Activated naive CD8-positive, alpha-beta T cell treated with anti-CD3 and anti-CD28 coated beads, Interleukin-2, amount 10 ng/mL, durations not matched to agents 7 days and 5 days (primary cell): ENCODE results near the gene NRL. TPM values are rescaled to one million over a fixed set of nuclear protein-coding genes. Genes with fewer than 3 reads are reported as not detected.

Experiments
- ATAC-seq: fragments of 150-1000 bp; cut with Tn5 transposase; one replicate; pipeline ENCODE4 v1.10.0; 2021; ENCODE audit warnings: low read depth, moderate library complexity
- POLR2A ChIA-PET: fragments of 350-600 bp; sonication (Branson Sonifier 250); formaldehyde crosslinking; loops from one replicate; lab custom pipeline; 2021; ENCODE audit warnings: antibody characterized with exemption; lab: Charles Lee
- DNase-seq: peaks from one replicate; pipeline ENCODE4 v3.0.0; 2021
- H3K27ac Mint-ChIP-seq: one replicate; pipeline ENCODE4 v1.8.0; 2022; ENCODE audit warnings: mild to moderate bottlenecking, mixed read lengths
- H3K27me3 Mint-ChIP-seq: one replicate; pipeline ENCODE4 v1.8.0; 2022; ENCODE audit warnings: mild to moderate bottlenecking, moderate library complexity, mixed read lengths
- H3K36me3 Mint-ChIP-seq: one replicate; pipeline ENCODE4 v1.8.0; 2021; ENCODE audit warnings: mild to moderate bottlenecking, mixed read lengths
- H3K4me1 Mint-ChIP-seq: one replicate; pipeline ENCODE4 v1.8.0; 2021; ENCODE audit warnings: mixed read lengths
- H3K4me3 Mint-ChIP-seq: one replicate; pipeline ENCODE4 v1.8.0; 2022; ENCODE audit warnings: mild to moderate bottlenecking, moderate library complexity, mixed read lengths
- H3K9me3 Mint-ChIP-seq: one replicate; pipeline ENCODE4 v1.8.0; 2021; ENCODE audit warnings: mixed read lengths
- total RNA-seq, 2 experiments: library from RNA; stranded (reverse); gene quantifications; one replicate each; pipeline ENCODE4 v1.2.3, GENCODE V29; 2021

The NRL gene
- total RNA-seq, 2 experiments from 2014 or later = 3.3 to 3.4 TPM

DNA sequence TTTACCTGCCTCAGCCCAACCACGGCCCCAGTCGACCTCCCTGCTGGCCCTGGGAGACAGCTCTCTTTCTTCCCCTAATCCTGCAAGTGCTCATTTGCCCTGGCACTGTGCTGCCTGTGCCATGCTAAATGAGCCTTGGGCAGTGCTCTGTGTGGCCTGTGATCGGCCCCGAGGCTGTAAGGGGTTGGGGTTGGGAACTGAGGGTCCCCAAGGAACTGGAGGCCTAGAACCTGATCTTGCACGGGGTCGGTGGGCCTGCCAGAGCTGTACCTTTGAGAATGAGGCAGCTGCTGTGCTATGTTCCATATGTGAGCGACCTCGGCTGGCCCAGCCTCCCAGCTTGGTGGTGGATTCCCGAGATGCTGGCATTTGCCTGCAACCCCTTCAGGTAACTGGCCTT is 35.3 kb upstream of the NRL start:
- Mint-ChIP-seq H3K27ac (no peak overlapping the region), H3K4me1 (peaks cover 37% of the 10 kb centered on the region), H3K36me3 (peaks cover 39% of the 10 kb centered on the region), H3K4me3 (no peak overlapping the region), H3K27me3 (no peaks in the 10 kb centered on the region), H3K9me3 (no peaks in the 10 kb centered on the region)
- POLR2A ChIA-PET = interaction anchor here (0.6 to 14.1 kb wide), 5 partner anchors 9 to 36 kb away, joined by 3 to 347 read pairs (median 6); partner anchors contain the start of genes DCAF11, EMC9, IRF9 and NRL
- ATAC-seq (no peak), DNase-seq (no peak)

DNA sequence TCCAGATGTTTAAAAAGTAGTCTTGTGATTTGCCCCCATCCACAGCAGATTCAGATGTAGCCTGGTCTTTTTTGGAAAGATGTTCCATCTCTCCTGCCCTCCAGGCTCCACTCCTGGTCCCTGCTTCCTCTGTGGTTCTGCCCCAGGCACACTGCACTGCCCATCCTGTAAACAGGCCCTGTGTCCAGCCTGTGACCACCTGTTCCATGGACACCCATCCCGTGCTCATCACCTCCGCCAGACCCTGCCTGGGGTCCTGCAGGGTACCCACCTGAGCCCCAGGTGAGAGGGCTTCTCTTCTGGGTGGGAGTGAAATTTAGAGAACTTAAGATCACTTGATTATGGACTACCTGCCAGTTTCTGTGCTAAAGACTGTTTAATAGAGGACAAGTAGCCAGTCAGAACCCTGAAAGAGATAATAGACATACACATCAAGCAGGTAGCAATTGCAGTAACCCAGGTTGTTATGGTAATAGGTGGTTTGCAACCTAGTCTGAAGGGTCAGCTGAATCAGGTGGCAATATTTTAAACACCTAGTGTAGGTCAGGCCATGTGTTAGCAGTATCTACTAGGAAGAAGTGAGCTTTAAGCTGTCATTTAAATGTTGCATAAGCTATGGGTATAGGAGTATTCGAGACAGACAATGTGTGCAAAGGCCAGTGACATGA is 34.7 kb upstream of the NRL start:
- peak overlapping the region; percentile 94 for H3K4me3 Mint-ChIP-seq
- H3K27me3 Mint-ChIP-seq = no peaks in the 10 kb centered on the region
- DNase-seq (no peak), ATAC-seq (no peak)
- H3K36me3 Mint-ChIP-seq = peaks cover 36% of the 10 kb centered on the region
- no peaks in the 10 kb centered on the region for H3K9me3 Mint-ChIP-seq
- peak overlapping the region; percentile 91 for H3K27ac Mint-ChIP-seq
- H3K4me1 Mint-ChIP-seq = peaks cover 37% of the 10 kb centered on the region
- POLR2A ChIA-PET = interaction anchor here (0.6 to 14.1 kb wide), 8 partner anchors 9 to 54 kb away, joined by 3 to 347 read pairs (median 24); partner anchors contain the start of genes DCAF11, EMC9, IRF9 and NRL

DNA sequence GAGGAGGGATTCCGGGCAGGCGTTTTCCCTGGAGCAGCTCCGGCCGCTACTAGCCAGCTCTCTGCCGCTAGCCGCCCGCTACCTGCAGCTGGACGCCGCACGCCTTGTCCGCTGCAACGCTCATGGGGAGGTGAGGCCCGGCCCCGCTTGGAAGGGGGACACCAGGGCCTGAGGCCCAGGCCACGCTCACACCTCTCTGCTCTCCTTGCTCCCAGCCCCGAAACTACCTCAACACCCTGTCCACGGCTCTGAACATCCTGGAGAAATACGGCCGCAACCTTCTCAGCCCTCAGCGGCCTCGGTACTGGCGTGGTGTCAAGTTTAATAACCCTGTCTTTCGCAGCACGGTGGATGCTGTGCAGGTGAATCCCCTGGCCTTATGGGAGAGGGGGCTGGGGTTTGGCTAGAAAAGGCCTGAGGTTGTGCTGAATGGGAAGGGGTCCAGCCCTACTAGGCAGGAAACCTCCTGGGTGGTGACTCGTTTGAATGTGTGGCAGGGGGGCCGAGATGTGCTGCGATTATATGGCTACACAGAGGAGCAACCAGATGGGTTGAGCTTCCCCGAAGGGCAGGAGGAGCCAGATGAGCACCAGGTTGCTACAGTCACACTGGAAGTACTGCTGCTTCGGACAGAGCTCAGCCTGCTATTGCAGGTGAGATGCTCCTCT is 33.1 kb upstream of the NRL start:
- POLR2A ChIA-PET = interaction anchor here (0.9 to 14.1 kb wide), 15 partner anchors 9 to 123 kb away, joined by 3 to 347 read pairs (median 11); partner anchors contain the start of genes DCAF11, IPO4, IRF9 and MDP1
- Mint-ChIP-seq H3K4me3 (peak overlapping the region; percentile 94), H3K9me3 (no peaks in the 10 kb centered on the region), H3K4me1 (peaks cover 51% of the 10 kb centered on the region), H3K27me3 (no peaks in the 10 kb centered on the region), H3K27ac (peak overlapping the region; percentile 91), H3K36me3 (peaks cover 44% of the 10 kb centered on the region)
- DNase-seq = no peak
- no peak for ATAC-seq

GRCh38 chr14:24146978-24147760 is 32.4 kb upstream of the NRL start, which contains the start of gene RNF31:
TSS of gene RNF31 (plus strand) at chr14:24147498. CDS start at chr14:24147699, 201 bp downstream.
- Mint-ChIP-seq H3K36me3 (peaks cover 44% of the 10 kb centered on the region), H3K27ac (peak within 1 kb of the TSS; percentile 96), H3K4me1 (peaks cover 54% of the 10 kb centered on the region), H3K4me3 (peak within 1 kb of the TSS; percentile 94), H3K9me3 (no peaks in the 10 kb centered on the region), H3K27me3 (no peaks in the 10 kb centered on the region)
- DNase-seq = peak; percentile 95
- ATAC-seq = peak; percentile 82
- POLR2A ChIA-PET = interaction anchor here (0.8 to 14.1 kb wide), 24 partner anchors 9 to 283 kb away, joined by 3 to 347 read pairs (median 8); partner anchors contain the start of genes CBLN3, CHMP4A, DCAF11 and IPO4

DNA sequence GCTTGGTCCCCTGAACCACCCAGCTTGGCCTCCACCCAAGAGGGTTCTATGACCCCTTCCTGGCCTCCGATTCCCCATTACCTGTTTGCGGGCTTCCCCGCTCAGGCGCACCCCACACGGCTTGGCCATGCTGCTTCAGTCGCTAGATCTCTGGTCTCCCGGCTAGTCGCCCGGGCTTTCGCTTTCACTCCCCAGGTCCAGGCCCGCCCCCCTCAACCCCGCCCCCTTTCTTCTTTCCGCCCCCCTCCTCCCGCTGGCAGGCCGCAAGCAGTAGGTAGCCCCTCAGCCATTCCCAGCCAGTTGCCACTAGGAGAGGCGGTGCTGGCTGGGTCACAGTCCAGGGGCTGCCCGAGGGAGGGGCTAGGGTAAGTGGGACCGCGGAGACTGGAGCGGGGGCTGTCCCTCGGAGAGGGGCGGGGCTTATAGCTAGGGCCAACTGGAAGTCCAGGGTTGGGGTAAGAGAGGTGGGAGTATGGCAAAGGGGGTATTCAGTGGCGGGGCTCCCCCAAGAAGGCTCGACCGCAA is 31.8 kb upstream of the NRL start, which contains the start of gene PSME2:
Gene PSME2 (minus strand): TSS at position 158 of the 525 bp plus-strand sequence. CDS start 29 bp downstream, at position 129.
- DNase-seq (peak; percentile 90), ATAC-seq (peak; percentile 69)
- Mint-ChIP-seq H3K36me3 (peaks cover 42% of the 10 kb centered on the region), H3K27ac (peak within 1 kb of the TSS; percentile 96), H3K9me3 (no peaks in the 10 kb centered on the region), H3K27me3 (no peaks in the 10 kb centered on the region), H3K4me1 (peaks cover 56% of the 10 kb centered on the region), H3K4me3 (peak within 1 kb of the TSS; percentile 94)
- POLR2A ChIA-PET = interaction anchor here (0.8 to 14.1 kb wide), 21 partner anchors 10 to 283 kb away, joined by 3 to 347 read pairs (median 10); partner anchors contain the start of genes CBLN3, CHMP4A, DCAF11 and IPO4

GRCh38 chr14:24145690-24146452 is 31.1 kb upstream of the NRL start:
- H3K4me3 Mint-ChIP-seq = peak overlapping the region; percentile 94
- POLR2A ChIA-PET = interaction anchor here (0.5 to 14.1 kb wide), 16 partner anchors 9 to 284 kb away, joined by 3 to 347 read pairs (median 10); partner anchors contain the start of genes CBLN3, CHMP4A, DCAF11 and IRF9
- no peaks in the 10 kb centered on the region for H3K9me3 Mint-ChIP-seq
- no peak for DNase-seq
- peaks cover 56% of the 10 kb centered on the region for H3K4me1 Mint-ChIP-seq
- H3K27me3 Mint-ChIP-seq = no peaks in the 10 kb centered on the region
- peaks cover 40% of the 10 kb centered on the region for H3K36me3 Mint-ChIP-seq
- peak overlapping the region; percentile 96 for H3K27ac Mint-ChIP-seq
- ATAC-seq = no peak

DNA sequence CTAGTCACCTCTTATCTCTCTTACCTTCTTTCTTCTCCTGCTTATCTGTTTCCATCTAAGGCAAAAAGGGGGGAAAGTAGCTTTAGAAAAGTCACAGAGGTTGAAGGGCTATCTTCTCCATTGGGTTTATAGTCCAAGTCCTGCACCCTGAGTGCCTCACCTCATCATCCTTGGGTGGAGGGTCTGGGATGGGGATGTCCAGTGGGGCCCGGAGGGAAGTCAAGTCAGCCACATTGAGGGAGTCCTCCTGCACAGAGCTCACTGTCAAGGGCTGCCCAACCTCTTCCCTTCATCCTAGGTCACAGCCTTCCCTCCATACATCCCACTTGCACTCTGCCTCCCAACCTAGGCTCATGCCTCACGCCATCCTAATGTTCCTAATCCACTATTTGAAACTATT is 30.5 kb upstream of the NRL start:
- Mint-ChIP-seq H3K4me1 (peaks cover 53% of the 10 kb centered on the region), H3K27ac (peak overlapping the region; percentile 96), H3K36me3 (peaks cover 40% of the 10 kb centered on the region), H3K4me3 (peak overlapping the region; percentile 94), H3K27me3 (no peaks in the 10 kb centered on the region), H3K9me3 (no peaks in the 10 kb centered on the region)
- ATAC-seq (no peak), DNase-seq (no peak)
- POLR2A ChIA-PET = interaction anchor here (2.3 to 14.1 kb wide), 10 partner anchors 8 to 97 kb away, joined by 9 to 347 read pairs (median 21); partner anchors contain the start of genes DCAF11, IRF9, NRL and PCK2

- H3K27me3 Mint-ChIP-seq = no peaks in the 10 kb centered on the region
- peak overlapping the region; percentile 56 for H3K4me3 Mint-ChIP-seq
- DNase-seq (no peak), ATAC-seq (no peak)
- H3K36me3 Mint-ChIP-seq = peaks cover 41% of the 10 kb centered on the region
- POLR2A ChIA-PET = interaction anchor here (1.0 to 14.1 kb wide), 4 partner anchors 8 to 21 kb away, joined by 4 to 347 read pairs (median 18); partner anchors contain the start of genes IRF9 and PSME1
- peaks cover 51% of the 10 kb centered on the region for H3K4me1 Mint-ChIP-seq
- H3K9me3 Mint-ChIP-seq = no peaks in the 10 kb centered on the region
- peak overlapping the region; percentile 44 for H3K27ac Mint-ChIP-seq
Measured at GRCh38 chr14:24144451-24144850, 29.7 kb upstream of the NRL start.

DNA sequence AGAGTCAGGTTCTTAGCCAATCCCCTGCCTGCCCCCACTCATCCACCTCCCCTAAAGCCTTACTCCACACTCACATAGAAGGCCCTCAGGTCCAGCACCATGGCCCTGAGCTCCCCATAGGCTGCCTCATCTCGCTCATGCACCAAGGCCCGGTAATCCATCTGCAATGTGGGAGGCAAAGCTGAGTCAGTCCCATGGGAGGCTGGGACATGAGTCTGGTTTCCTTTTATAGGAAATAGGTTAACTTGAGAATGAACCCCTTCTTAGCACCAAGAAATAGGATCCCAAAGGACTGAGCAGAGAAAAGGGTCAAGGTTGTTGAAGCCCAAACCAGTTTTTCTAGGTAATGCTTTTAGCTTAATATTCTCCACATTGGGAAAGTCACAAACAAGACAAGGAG is 28.8 kb upstream of the NRL start:
- H3K27me3 Mint-ChIP-seq = no peaks in the 10 kb centered on the region
- peaks cover 51% of the 10 kb centered on the region for H3K4me1 Mint-ChIP-seq
- peak overlapping the region; percentile 54 for H3K27ac Mint-ChIP-seq
- POLR2A ChIA-PET = interaction anchor here (0.9 to 14.1 kb wide), 3 partner anchors 7 to 29 kb away, joined by 4 to 347 read pairs (median 4); partner anchors contain the start of genes DCAF11, IRF9, NRL and PSME1
- H3K4me3 Mint-ChIP-seq = peak overlapping the region; percentile 7
- H3K36me3 Mint-ChIP-seq = peaks cover 47% of the 10 kb centered on the region
- ATAC-seq (no peak), DNase-seq (no peak)
- no peaks in the 10 kb centered on the region for H3K9me3 Mint-ChIP-seq

GRCh38 chr14:24141097-24141880 is 26.5 kb upstream of the NRL start, which contains the start of gene EMC9:
TSS of gene EMC9 (minus strand) at chr14:24141591. CDS start at chr14:24141304, 287 bp downstream.
- H3K27me3 Mint-ChIP-seq = no peaks in the 10 kb centered on the region
- POLR2A ChIA-PET = interaction anchor here (0.5 to 14.1 kb wide), 18 partner anchors 9 to 102 kb away, joined by 3 to 347 read pairs (median 6); partner anchors contain the start of genes CHMP4A, DCAF11, IRF9 and MDP1

More at GRCh38 chr14:24141097-24141880, 26.5 kb upstream of the NRL start, which contains the start of gene EMC9:
- H3K27ac Mint-ChIP-seq = peak within 1 kb of the TSS; percentile 98
- H3K9me3 Mint-ChIP-seq = no peaks in the 10 kb centered on the region
- ATAC-seq (peak; percentile 91), DNase-seq (peak; percentile 96)
- peak within 1 kb of the TSS; percentile 100 for H3K4me3 Mint-ChIP-seq
- H3K36me3 Mint-ChIP-seq = peaks cover 57% of the 10 kb centered on the region
- peaks cover 63% of the 10 kb centered on the region for H3K4me1 Mint-ChIP-seq
